Osteoblast (primary cell): Measurements from ENCODE around the gene CD46. TPM values are rescaled to one million over a fixed set of nuclear protein-coding genes. Genes with fewer than 3 reads are reported as not detected.

ENCODE experiments used
- DNase-seq: peaks from one replicate; pipeline ENCODE4 v3.0.0; 2011; ENCODE audit warnings: low spot score, mixed read lengths; ENCODE audit not compliant: insufficient read length; ENCODE audit errors: missing footprints
- H2AFZ ChIP-seq: 2 replicates; pipeline ENCODE4 v1.6.0; 2011; ENCODE audit warnings: mild to moderate bottlenecking, low read length
- H3K27ac ChIP-seq: 2 replicates; pipeline ENCODE4 v1.5.1; 2011; ENCODE audit warnings: mild to moderate bottlenecking, low read depth, low read length, moderate library complexity
- H3K27me3 ChIP-seq: 2 replicates; pipeline ENCODE4 v1.6.0; 2012; ENCODE audit warnings: mild to moderate bottlenecking, control low read depth, inconsistent platforms, low read length, moderate library complexity; ENCODE audit not compliant: insufficient read depth
- H3K36me3 ChIP-seq: 2 replicates; pipeline ENCODE4 v1.5.1; 2011; ENCODE audit warnings: mild to moderate bottlenecking, low read length, control low read depth, moderate library complexity; ENCODE audit not compliant: insufficient read depth
- H3K4me1 ChIP-seq: 2 replicates; pipeline ENCODE4 v1.5.1; 2011; ENCODE audit warnings: mild to moderate bottlenecking, low read length, control low read depth, moderate library complexity; ENCODE audit not compliant: insufficient read depth
- H3K4me2 ChIP-seq: 2 replicates; pipeline ENCODE4 v1.6.0; 2011; ENCODE audit warnings: mild to moderate bottlenecking, low read length; ENCODE audit not compliant: insufficient read depth
- H3K4me3 ChIP-seq: fragments of 200-600 bp; sonication (generic); 3 replicates; pipeline ENCODE4 v1.5.1; 2012; ENCODE audit warnings: mild to moderate bottlenecking, low read length, inconsistent platforms; ENCODE audit not compliant: insufficient read depth
- H3K79me2 ChIP-seq: 2 replicates; pipeline ENCODE4 v1.6.0; 2012; ENCODE audit warnings: mild to moderate bottlenecking, low read length, control low read depth, inconsistent platforms; ENCODE audit not compliant: insufficient read depth
- H3K9me3 ChIP-seq: 2 replicates; pipeline ENCODE4 v1.5.1; 2011; ENCODE audit warnings: low read depth, low read length, control low read depth
- H4K20me1 ChIP-seq: 2 replicates; pipeline ENCODE4 v1.6.0; 2012; ENCODE audit warnings: mild to moderate bottlenecking, low read length, control low read depth; ENCODE audit not compliant: insufficient read depth
- CTCF ChIP-seq: IDR thresholded peaks from 2 replicates; pipeline ENCODE4 v1.5.1; 2011; ENCODE audit warnings: mild to moderate bottlenecking, low read depth, low read length, moderate library complexity; ENCODE audit errors: extremely low read depth
- small RNA-seq: library from RNA; depleted of rRNA; stranded (forward); fragments of <200 nt; gene quantifications from one replicate; pipeline ENCODE3, GENCODE V24; 2012
- total RNA-seq: library from RNA; depleted of rRNA; stranded (reverse); fragments of >200 nt; gene quantifications from 2 replicates; pipeline ENCODE4 v1.2.3, GENCODE V29; 2012

CD46 gene
- total RNA-seq, 1 donor: 92.6 TPM

GRCh38 chr1:207841293-207841692, 89.4 kb downstream of the CD46 start:
- no peak for DNase-seq
- Histone ChIP-seq H3K4me2 (no peak overlapping the region), H3K27me3 (no peaks in the 10 kb centered on the region), H3K4me1 (no peaks in the 10 kb centered on the region), H3K36me3 (no peaks in the 10 kb centered on the region), H3K4me3 (no peak overlapping the region), H3K79me2 (peaks cover 78% of the 10 kb centered on the region), H3K27ac (no peak overlapping the region), H4K20me1 (peaks cover 7% of the 10 kb centered on the region), H2AFZ (no peak overlapping the region), H3K9me3 (no peaks in the 10 kb centered on the region)
- TF ChIP-seq CTCF: no peak

- Histone ChIP-seq H3K9me3 (no peaks in the 10 kb centered on the region), H3K27ac (no peak overlapping the region), H4K20me1 (peaks cover 7% of the 10 kb centered on the region), H2AFZ (no peak overlapping the region), H3K27me3 (no peaks in the 10 kb centered on the region), H3K4me1 (no peaks in the 10 kb centered on the region), H3K79me2 (peaks cover 77% of the 10 kb centered on the region), H3K36me3 (no peaks in the 10 kb centered on the region), H3K4me3 (no peak overlapping the region), H3K4me2 (no peak overlapping the region)
- no peak for DNase-seq
- no peak for TF ChIP-seq CTCF
Measured at GRCh38 chr1:207841901-207842300, 90.0 kb downstream of the CD46 start.

- Histone ChIP-seq H3K79me2 (peaks cover 74% of the 10 kb centered on the region), H2AFZ (no peak overlapping the region), H3K9me3 (no peaks in the 10 kb centered on the region), H3K4me2 (no peak overlapping the region), H3K36me3 (no peaks in the 10 kb centered on the region), H3K27me3 (no peaks in the 10 kb centered on the region), H3K27ac (no peak overlapping the region), H3K4me3 (no peak overlapping the region), H4K20me1 (peaks cover 7% of the 10 kb centered on the region), H3K4me1 (peaks cover 3% of the 10 kb centered on the region)
- DNase-seq: no peak
- TF ChIP-seq CTCF: no peak
Measured at GRCh38 chr1:207842506-207842905, 90.7 kb downstream of the CD46 start.

GRCh38 chr1:207844371-207844770, 92.5 kb downstream of the CD46 start:
- Histone ChIP-seq H4K20me1 (peaks cover 7% of the 10 kb centered on the region), H2AFZ (no peak overlapping the region), H3K27me3 (no peaks in the 10 kb centered on the region), H3K79me2 (peaks cover 57% of the 10 kb centered on the region), H3K4me2 (no peak overlapping the region), H3K9me3 (no peaks in the 10 kb centered on the region), H3K4me1 (peaks cover 15% of the 10 kb centered on the region), H3K36me3 (no peaks in the 10 kb centered on the region), H3K27ac (no peak overlapping the region), H3K4me3 (no peak overlapping the region)
- no peak for DNase-seq
- TF ChIP-seq CTCF: no peak

Small RNA genes lying within 50 kb of the gene (small RNA-seq; reads per million reads assigned to genes)
- gene RNA5SP534: not detected

Other genes with a start within 250 kb of the CD46 start
- gene CR1L, start 106.9 kb upstream of the CD46 start, total RNA-seq: not detected in 2 replicates
- under 0.01 and 0.36 TPM in 2 replicates for gene CD34, start 159.1 kb downstream of the CD46 start, total RNA-seq